Upper lobe of left lung (tissue), 6 donors: ENCODE measurements around the gene ZBTB16. TPM values are rescaled to one million over a fixed set of nuclear protein-coding genes. Genes with fewer than 3 reads are reported as not detected.

Experiments used
- ATAC-seq, 2 donors: fragments of 200-7000 bp; cut with Tn5 transposase; one replicate each; pipeline ENCODE4 v1.9.1; 2022; ENCODE audit warnings: mild to moderate bottlenecking in 2 of 2, moderate library complexity in 2 of 2; ENCODE audit not compliant: low FRiP score in 2 of 2
- DNase-seq, 2 donors: peaks; one replicate each; pipeline ENCODE4 v3.0.0-alpha.2; 2019 to 2020
- H3K27ac ChIP-seq, 4 donors: fragments of 200-600 bp; sonication (generic); one replicate each; pipeline ENCODE4 v1.5.1; 2016 to 2019
- H3K27me3 ChIP-seq, 4 donors: fragments of 200-600 bp; sonication (generic); one replicate each; pipeline ENCODE4 v1.5.1; 2017 to 2019
- H3K36me3 ChIP-seq, 4 donors: fragments of 200-600 bp; sonication (generic); one replicate each; pipeline ENCODE4 v1.5.1; 2016 to 2019
- H3K4me1 ChIP-seq, 4 donors: fragments of 200-600 bp; sonication (generic); one replicate each; pipeline ENCODE4 v1.5.1; 2018 to 2019
- H3K4me3 ChIP-seq, 4 donors: fragments of 200-600 bp; sonication (generic); one replicate each; pipeline ENCODE4 v1.5.1; 2017 to 2019; ENCODE audit warnings: mild to moderate bottlenecking in 2 of 4, moderate library complexity in 1 of 4
- H3K9me3 ChIP-seq, 4 donors: fragments of 200-600 bp; sonication (generic); one replicate each; pipeline ENCODE4 v1.5.1; 2018 to 2019
- EP300 ChIP-seq, 4 donors: sonication (generic); formaldehyde crosslinking; IDR thresholded peaks; one replicate each; pipeline ENCODE4 v1.5.1; 2017; ENCODE audit warnings: antibody characterized with exemption in 4 of 4, control low read depth in 2 of 4
- POLR2A ChIP-seq, 4 donors: fragments of 450-650 bp; IDR thresholded peaks; one replicate each; pipeline ENCODE4 v1.5.1; 2016 to 2017; ENCODE audit warnings: antibody characterized with exemption in 4 of 4, mild to moderate bottlenecking in 2 of 4
- POLR2AphosphoS5 ChIP-seq, 2 donors: sonication (generic); formaldehyde crosslinking; IDR thresholded peaks; one replicate each; pipeline ENCODE4 v1.5.1; 2017; ENCODE audit warnings: antibody characterized with exemption in 2 of 2
- WGBS, 2 donors: methylation state at CpG; one replicate each; pipeline ENCODE4 v1.1.5; 2017 to 2018; 5-methylcytosine and 5-hydroxymethylcytosine counted together
- total RNA-seq, 6 donors: library from RNA; depleted of rRNA in 4 of 6; stranded (reverse); fragments of >200 nt in 4 of 6; gene quantifications; one replicate each; pipeline versions ENCODE4 v1.1.0 to v1.2.1, GENCODE V29; 2016 to 2021
- TF ChIP-seq, protein P1 (sequence below), 6 experiments: fragments of 450-650 bp in 4 of 6; fragments of 200-600 bp in 2 of 6; sonication (generic) in 2 of 6; IDR thresholded peaks; one replicate each; pipeline ENCODE4 v1.5.1; 2016 to 2019; ENCODE audit warnings: antibody characterized with exemption in 6 of 6
- donor health status: DM: no; HTN: no; CAD: no; lungs with moderate emphysema.
- donor health status: DM: no; HTN: yes; CAD: no; lungs with severe emphysema.

The ZBTB16 gene
- total RNA-seq, 6 donors from 2014 or later = 110 to 584 (median 179) TPM

DNA sequence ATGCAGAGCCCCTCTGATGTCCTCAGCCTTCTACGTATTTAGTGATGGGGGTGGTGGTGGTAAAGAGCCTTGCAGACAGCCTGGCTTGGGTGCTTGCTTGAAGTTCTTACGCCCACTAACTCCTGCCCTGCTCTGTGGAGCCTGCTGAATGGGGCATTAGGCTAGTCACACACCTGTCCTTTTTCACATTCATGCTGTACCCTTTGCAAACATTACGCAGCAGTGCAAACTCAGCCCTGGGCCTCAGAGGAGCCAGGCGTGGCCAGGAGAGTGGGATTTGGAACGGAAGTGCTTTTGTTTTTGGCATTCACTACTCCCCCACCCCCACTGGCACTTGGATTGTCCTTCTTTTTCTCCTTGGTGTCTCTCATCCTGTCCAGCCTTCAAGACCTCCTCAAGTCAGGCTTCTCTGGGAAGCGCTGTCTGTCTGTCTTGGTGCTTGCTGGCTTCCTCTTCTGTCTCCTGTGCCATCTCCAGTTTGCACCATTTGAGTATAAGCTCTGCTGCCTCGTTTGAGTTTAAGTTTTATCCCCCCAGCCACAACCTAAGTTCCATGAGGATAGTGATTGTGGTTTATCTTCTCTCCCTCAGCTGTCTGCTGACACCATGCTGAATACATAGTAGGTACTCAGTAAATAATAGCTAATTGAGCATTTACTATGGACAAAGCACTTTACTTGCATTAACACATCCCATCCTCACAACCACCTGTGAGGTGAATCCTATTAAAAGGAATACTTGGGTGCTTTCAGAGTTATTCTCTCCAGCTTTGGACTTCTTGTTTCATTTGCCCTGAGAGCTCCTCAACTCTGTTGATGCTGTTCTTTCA lies 26.7 kb downstream of the ZBTB16 start:
- Histone ChIP-seq H3K36me3 (peaks cover 0 to 70% (median 36%) of the 10 kb centered on the region in 4 donors), H3K9me3 (no peaks in the 10 kb centered on the region), H3K27ac (peak overlapping the region; percentile 55 to 87 (median 72)), H3K4me3 (peak overlapping the region in 1 of 4 donors; percentile 5), H3K27me3 (no peaks in the 10 kb centered on the region), H3K4me1 (peaks cover 98 to 100% (median 100%) of the 10 kb centered on the region in 4 donors)
- 37 to 48% methylated on average over 7 of the region's 7 CpGs for WGBS, 2 donors
- ATAC-seq = peak in 1 of 2 donors; percentile 54
- DNase-seq = peak in 1 of 2 donors; percentile 57
- TF ChIP-seq EP300 (IDR thresholded peaks at IDR 0.05) (no peak), POLR2A (IDR thresholded peaks at IDR 0.05) (no peak), POLR2AphosphoS5 (IDR thresholded peaks at IDR 0.05) (peak in 1 of 2 donors; percentile 37)
- TF ChIP-seq, protein P1, sequence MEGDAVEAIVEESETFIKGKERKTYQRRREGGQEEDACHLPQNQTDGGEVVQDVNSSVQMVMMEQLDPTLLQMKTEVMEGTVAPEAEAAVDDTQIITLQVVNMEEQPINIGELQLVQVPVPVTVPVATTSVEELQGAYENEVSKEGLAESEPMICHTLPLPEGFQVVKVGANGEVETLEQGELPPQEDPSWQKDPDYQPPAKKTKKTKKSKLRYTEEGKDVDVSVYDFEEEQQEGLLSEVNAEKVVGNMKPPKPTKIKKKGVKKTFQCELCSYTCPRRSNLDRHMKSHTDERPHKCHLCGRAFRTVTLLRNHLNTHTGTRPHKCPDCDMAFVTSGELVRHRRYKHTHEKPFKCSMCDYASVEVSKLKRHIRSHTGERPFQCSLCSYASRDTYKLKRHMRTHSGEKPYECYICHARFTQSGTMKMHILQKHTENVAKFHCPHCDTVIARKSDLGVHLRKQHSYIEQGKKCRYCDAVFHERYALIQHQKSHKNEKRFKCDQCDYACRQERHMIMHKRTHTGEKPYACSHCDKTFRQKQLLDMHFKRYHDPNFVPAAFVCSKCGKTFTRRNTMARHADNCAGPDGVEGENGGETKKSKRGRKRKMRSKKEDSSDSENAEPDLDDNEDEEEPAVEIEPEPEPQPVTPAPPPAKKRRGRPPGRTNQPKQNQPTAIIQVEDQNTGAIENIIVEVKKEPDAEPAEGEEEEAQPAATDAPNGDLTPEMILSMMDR (IDR thresholded peaks at IDR 0.05) = no peak

DNA sequence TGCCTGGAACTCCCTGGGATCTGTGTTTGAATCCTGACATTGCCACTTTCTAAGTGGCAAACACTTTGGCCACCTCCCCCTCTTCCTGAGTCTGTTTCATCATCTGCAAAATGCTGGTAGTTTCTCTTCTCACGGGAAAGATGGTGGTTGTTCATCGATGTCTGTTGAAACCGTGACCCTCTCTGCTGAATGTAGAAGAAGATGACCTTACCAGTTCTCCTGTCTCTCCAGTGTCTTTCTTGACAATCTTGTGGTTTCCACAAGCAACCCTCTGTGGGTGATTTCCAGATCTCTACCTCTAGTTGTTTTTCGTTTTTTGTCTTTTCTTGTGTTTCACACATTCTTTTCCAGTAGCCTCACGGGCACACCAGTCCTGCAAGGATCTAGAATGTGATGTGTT lies 27.5 kb downstream of the ZBTB16 start:
- no peak for DNase-seq
- Histone ChIP-seq H3K4me3 (no peak overlapping the region), H3K36me3 (peaks cover 0 to 69% (median 36%) of the 10 kb centered on the region in 4 donors), H3K4me1 (peaks cover 100% of the 10 kb centered on the region in 4 donors), H3K9me3 (no peaks in the 10 kb centered on the region), H3K27ac (peak overlapping the region in 3 of 4 donors; percentile 55 to 87 (median 86)), H3K27me3 (no peaks in the 10 kb centered on the region)
- no peak for TF ChIP-seq POLR2A (IDR thresholded peaks at IDR 0.05)
- TF ChIP-seq EP300 (IDR thresholded peaks at IDR 0.05) = no peak
- no peak for TF ChIP-seq POLR2AphosphoS5 (IDR thresholded peaks at IDR 0.05)
- TF ChIP-seq, protein P1 (IDR thresholded peaks at IDR 0.05) = no peak
- 55 to 66% methylated on average over 5 of the region's 5 CpGs for WGBS, 2 donors
- ATAC-seq = no peak

DNA sequence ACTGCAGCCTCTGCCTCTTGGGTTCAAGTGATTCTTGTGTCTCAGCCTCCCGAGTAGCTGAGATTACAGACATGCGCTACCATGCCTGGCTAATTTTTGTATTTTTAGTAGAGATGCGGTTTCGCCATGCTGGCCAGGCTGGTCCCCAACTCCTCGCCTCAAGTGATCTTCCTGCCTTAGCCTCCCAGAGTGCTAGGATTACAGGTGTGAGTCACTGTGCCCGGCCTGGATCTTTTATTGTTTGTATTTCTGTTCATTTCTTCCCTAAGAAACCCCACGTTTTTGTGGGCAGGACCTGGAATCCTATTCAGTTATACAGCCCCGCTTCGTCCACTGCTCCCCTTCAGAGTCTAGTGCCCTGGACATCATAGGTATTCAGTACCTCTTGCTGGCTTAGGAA lies 28.7 kb downstream of the ZBTB16 start:
- Histone ChIP-seq H3K9me3 (no peaks in the 10 kb centered on the region), H3K27me3 (no peaks in the 10 kb centered on the region), H3K27ac (peak overlapping the region; percentile 11 to 87 (median 38)), H3K4me1 (peaks cover 99 to 100% (median 100%) of the 10 kb centered on the region in 4 donors), H3K36me3 (peaks cover 0 to 58% (median 29%) of the 10 kb centered on the region in 4 donors), H3K4me3 (no peak overlapping the region)
- TF ChIP-seq POLR2A (IDR thresholded peaks at IDR 0.05) (no peak), EP300 (IDR thresholded peaks at IDR 0.05) (no peak), POLR2AphosphoS5 (IDR thresholded peaks at IDR 0.05) (no peak)
- TF ChIP-seq, protein P1 (IDR thresholded peaks at IDR 0.05) = no peak
- ATAC-seq (no peak), DNase-seq (no peak)
- 82 to 83% methylated on average over 9 of the region's 9 CpGs for WGBS, 2 donors

DNA sequence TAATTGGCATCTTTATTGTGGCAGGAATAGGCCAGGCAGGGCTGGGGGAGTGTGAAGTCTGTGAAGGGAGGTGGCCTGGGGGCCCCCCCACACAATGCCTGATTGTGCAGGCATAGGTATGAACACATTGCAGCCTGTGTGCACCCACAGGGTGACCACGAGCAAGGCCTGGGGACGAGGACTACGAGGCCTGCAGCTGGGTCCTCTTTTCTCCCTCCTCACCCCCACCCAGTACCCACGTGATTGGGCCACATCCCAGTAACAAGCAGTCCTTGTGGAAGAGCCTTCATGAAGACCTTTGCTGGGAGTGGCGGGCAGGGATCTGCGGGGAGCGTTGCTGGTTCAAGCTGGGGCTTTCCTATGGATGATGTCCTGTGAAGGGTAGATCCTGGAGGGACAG lies 29.3 kb downstream of the ZBTB16 start:
- TF ChIP-seq POLR2A (IDR thresholded peaks at IDR 0.05) = no peak
- no peak for TF ChIP-seq EP300 (IDR thresholded peaks at IDR 0.05)
- no peak for TF ChIP-seq POLR2AphosphoS5 (IDR thresholded peaks at IDR 0.05)
- TF ChIP-seq, protein P1 (IDR thresholded peaks at IDR 0.05) = no peak
- Histone ChIP-seq H3K4me1 (peaks cover 95 to 99% (median 98%) of the 10 kb centered on the region in 4 donors), H3K4me3 (no peak overlapping the region), H3K27me3 (no peaks in the 10 kb centered on the region), H3K27ac (peak overlapping the region; percentile 26 to 87 (median 48)), H3K9me3 (no peaks in the 10 kb centered on the region), H3K36me3 (peaks cover 0 to 59% (median 28%) of the 10 kb centered on the region in 4 donors)
- DNase-seq = no peak
- peak in 1 of 2 donors; percentile 4 for ATAC-seq
- WGBS, 2 donors = 47 to 64% methylated on average over 4 to 7 of the region's 7 CpGs
